Measurements from ENCODE around the gene HSPA12B. TPM values are rescaled to one million over a fixed set of nuclear protein-coding genes. Genes with fewer than 3 reads are reported as not detected.

Gene HSPA12B
- polyA plus RNA-seq, 1 donor from 2014 or later, result not detected

DNA sequence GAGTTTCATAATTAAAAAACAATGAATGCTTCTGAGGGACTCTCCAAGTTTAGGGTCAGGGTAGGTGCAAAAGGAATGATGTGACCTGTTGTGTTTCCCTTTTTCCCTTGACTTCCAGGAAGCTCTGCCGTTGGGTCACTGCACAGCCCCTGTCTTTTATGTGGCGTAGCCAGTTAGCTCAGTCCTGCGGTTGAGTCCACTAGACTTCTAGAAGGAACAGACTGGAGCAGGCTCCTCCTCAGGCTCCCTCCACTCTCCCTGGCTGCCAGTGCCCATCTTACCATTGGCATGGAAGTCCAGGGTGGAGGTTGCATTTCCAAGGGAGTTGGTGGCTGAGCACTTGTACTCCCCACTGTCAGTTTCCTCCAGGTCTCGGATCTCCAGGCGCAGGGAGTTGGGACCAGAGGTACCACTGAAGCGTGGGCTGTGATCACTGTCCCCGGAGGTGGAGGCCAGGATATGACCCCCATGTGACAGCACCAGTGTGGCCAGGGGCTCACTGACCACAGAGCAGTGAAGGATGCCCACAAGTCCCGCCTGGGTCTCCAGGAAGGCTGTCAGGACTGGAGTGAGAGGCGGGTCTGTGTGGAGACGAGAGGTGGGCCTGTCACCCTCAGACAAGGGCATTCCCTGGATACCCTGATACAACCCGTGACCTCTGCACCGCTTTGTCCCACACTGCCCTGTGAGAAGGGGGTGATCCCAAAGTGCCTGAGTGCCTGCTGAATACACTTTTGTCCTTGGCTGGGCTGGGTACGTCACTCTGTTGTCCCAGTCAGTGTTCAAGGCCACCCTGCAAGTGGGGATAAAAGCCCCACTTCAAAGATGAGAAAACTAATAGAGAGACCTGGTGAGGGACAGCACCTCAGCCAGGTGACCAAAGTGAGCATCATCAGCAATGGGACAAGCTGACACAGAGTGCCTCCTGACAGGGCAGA lies 31.2 kb upstream of the HSPA12B start:
- Histone ChIP-seq H3F3A (ENCODE audit: insufficient read depth, low read length, poor library complexity, severe bottlenecking) (no peaks in the 10 kb centered on the region), H3K79me2 (replicated peaks; ENCODE audit: insufficient read depth, low read length) (no peaks in the 10 kb centered on the region)

GRCh38 chr20:3702611-3703391 lies 29.7 kb upstream of the HSPA12B start:
- Histone ChIP-seq H3K9me2 (ENCODE audit: insufficient read depth, low read length) (no peaks in the 10 kb centered on the region), H3F3A (ENCODE audit: insufficient read depth, low read length, poor library complexity, severe bottlenecking) (no peaks in the 10 kb centered on the region), H3K4me2 (ENCODE audit: low read length) (no peak overlapping the region), H3K36me3 (ENCODE audit: insufficient read depth, low read length) (no peaks in the 10 kb centered on the region), H4K20me1 (ENCODE audit: insufficient read depth) (no peaks in the 10 kb centered on the region), H2AFZ (ENCODE audit: low read depth, low read length) (no peak overlapping the region), H3K79me2 (replicated peaks; ENCODE audit: insufficient read depth, low read length) (no peaks in the 10 kb centered on the region), H3K27me3 (ENCODE audit: insufficient read depth, low read depth, low read length) (no peaks in the 10 kb centered on the region), H3K9me3 (ENCODE audit: low read length) (no peaks in the 10 kb centered on the region), H3K4me3 (ENCODE audit: low read length) (no peak overlapping the region), H3K9ac (ENCODE audit: low read length) (no peak overlapping the region), H3K27ac (ENCODE audit: low read length) (no peak overlapping the region)
- TF ChIP-seq EZH2 (IDR thresholded peaks at IDR 0.05; ENCODE audit: borderline replicate concordance, insufficient read depth, low read length, poor library complexity, severe bottlenecking) (no peak), SMC3 (conservative IDR thresholded peaks at IDR 0.05; ENCODE audit: poor library complexity) (no peak), CTCF (IDR thresholded peaks at IDR 0.05; ENCODE audit: poor library complexity, severe bottlenecking) (no peak), MXI1 (conservative IDR thresholded peaks at IDR 0.05; ENCODE audit: poor library complexity, severe bottlenecking) (no peak)

More for the DNA sequence above, 31.2 kb upstream of the HSPA12B start:
- H3K9ac ChIP-seq (ENCODE audit: low read length), result no peak overlapping the region
- no peaks in the 10 kb centered on the region for H3K9me3 ChIP-seq (ENCODE audit: low read length)
- H3K27ac ChIP-seq (ENCODE audit: low read length), result no peak overlapping the region
- no peaks in the 10 kb centered on the region for H3K9me2 ChIP-seq (ENCODE audit: insufficient read depth, low read length)
- no peaks in the 10 kb centered on the region for H3K36me3 ChIP-seq (ENCODE audit: insufficient read depth, low read length)
- H3K4me3 ChIP-seq (ENCODE audit: low read length), result no peak overlapping the region
- H3K4me2 ChIP-seq (ENCODE audit: low read length), result no peak overlapping the region
- H3K27me3 ChIP-seq (ENCODE audit: insufficient read depth, low read depth, low read length), result no peaks in the 10 kb centered on the region
- TF ChIP-seq EP300 (conservative IDR thresholded peaks at IDR 0.05; ENCODE audit: poor library complexity, severe bottlenecking) (no peak), CTCF (IDR thresholded peaks at IDR 0.05; ENCODE audit: poor library complexity, severe bottlenecking) (no peak), RAD21 (conservative IDR thresholded peaks at IDR 0.05) (no peak), TAF1 (IDR thresholded peaks at IDR 0.05; ENCODE audit: low read depth) (no peak), SMC3 (conservative IDR thresholded peaks at IDR 0.05; ENCODE audit: poor library complexity) (no peak), POLR2AphosphoS5 (IDR thresholded peaks at IDR 0.05) (no peak), EZH2 (IDR thresholded peaks at IDR 0.05; ENCODE audit: borderline replicate concordance, insufficient read depth, low read length, poor library complexity, severe bottlenecking) (no peak)
- TF ChIP-seq, protein P1, sequence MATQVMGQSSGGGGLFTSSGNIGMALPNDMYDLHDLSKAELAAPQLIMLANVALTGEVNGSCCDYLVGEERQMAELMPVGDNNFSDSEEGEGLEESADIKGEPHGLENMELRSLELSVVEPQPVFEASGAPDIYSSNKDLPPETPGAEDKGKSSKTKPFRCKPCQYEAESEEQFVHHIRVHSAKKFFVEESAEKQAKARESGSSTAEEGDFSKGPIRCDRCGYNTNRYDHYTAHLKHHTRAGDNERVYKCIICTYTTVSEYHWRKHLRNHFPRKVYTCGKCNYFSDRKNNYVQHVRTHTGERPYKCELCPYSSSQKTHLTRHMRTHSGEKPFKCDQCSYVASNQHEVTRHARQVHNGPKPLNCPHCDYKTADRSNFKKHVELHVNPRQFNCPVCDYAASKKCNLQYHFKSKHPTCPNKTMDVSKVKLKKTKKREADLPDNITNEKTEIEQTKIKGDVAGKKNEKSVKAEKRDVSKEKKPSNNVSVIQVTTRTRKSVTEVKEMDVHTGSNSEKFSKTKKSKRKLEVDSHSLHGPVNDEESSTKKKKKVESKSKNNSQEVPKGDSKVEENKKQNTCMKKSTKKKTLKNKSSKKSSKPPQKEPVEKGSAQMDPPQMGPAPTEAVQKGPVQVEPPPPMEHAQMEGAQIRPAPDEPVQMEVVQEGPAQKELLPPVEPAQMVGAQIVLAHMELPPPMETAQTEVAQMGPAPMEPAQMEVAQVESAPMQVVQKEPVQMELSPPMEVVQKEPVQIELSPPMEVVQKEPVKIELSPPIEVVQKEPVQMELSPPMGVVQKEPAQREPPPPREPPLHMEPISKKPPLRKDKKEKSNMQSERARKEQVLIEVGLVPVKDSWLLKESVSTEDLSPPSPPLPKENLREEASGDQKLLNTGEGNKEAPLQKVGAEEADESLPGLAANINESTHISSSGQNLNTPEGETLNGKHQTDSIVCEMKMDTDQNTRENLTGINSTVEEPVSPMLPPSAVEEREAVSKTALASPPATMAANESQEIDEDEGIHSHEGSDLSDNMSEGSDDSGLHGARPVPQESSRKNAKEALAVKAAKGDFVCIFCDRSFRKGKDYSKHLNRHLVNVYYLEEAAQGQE (IDR thresholded peaks at IDR 0.05; ENCODE audit: borderline replicate concordance), result no peak
- no peaks in the 10 kb centered on the region for H4K20me1 ChIP-seq (ENCODE audit: insufficient read depth)
- no peak overlapping the region for H2AFZ ChIP-seq (ENCODE audit: low read depth, low read length)
